Kidney (tissue), 14 donors: ENCODE measurements around the gene LHX5. TPM values are rescaled to one million over a fixed set of nuclear protein-coding genes. Genes with fewer than 3 reads are reported as not detected.

Source experiments
- DNase-seq, 5 donors: peaks; one replicate each; pipeline ENCODE4 v3.0.0-alpha.2; 2013 to 2020
- FAIRE-seq: peaks from 2 replicates; lab custom pipeline; 2012; peaks lifted over from hg19 to GRCh38; lab: Jason Lieb, UNC
- H3K27ac ChIP-seq, 2 donors: one replicate each; pipeline ENCODE4 v1.7.0; 2013; ENCODE audit warnings: low read depth in 2 of 2, low read length in 2 of 2, inconsistent platforms in 1 of 2
- H3K27me3 ChIP-seq: one replicate; pipeline ENCODE4 v1.7.1; 2013; ENCODE audit warnings: low read length, inconsistent platforms; ENCODE audit not compliant: control insufficient read depth, insufficient read depth
- H3K36me3 ChIP-seq, 3 donors: one replicate each; pipeline versions ENCODE4 v1.7.0 to v1.7.1; 2013; ENCODE audit warnings: low read length in 3 of 3, control low read depth in 1 of 3, inconsistent platforms in 1 of 3; ENCODE audit not compliant: insufficient read depth in 3 of 3, control insufficient read depth in 2 of 3
- H3K4me1 ChIP-seq, 3 donors: one replicate each; pipeline versions ENCODE4 v1.7.0 to v1.7.1; 2013; ENCODE audit warnings: low read length in 3 of 3, inconsistent platforms in 1 of 3, low read depth in 1 of 3; ENCODE audit not compliant: control insufficient read depth in 2 of 3, insufficient read depth in 2 of 3
- H3K4me3 ChIP-seq, 3 donors: one replicate each; pipeline versions ENCODE4 v1.7.0 to v1.8.1; 2013; ENCODE audit warnings: low read length in 3 of 3, control low read depth in 1 of 3, inconsistent platforms in 1 of 3
- H3K9ac ChIP-seq, 3 donors: one replicate each; pipeline versions ENCODE4 v1.7.0 to v1.7.1; 2013; ENCODE audit warnings: low read length in 3 of 3, control low read depth in 1 of 3, inconsistent platforms in 1 of 3
- H3K9me3 ChIP-seq, 3 donors: one replicate each; pipeline versions ENCODE4 v1.7.0 to v1.7.1; 2013; ENCODE audit warnings: low read length in 3 of 3, control low read depth in 1 of 3, inconsistent platforms in 1 of 3; ENCODE audit not compliant: control insufficient read depth in 2 of 3, insufficient read depth in 1 of 3
- intact Hi-C: fragments of 100-400 bp; cut with DNase I; formaldehyde crosslinking; loops from one replicate; pipeline ENCODE4 v1.11.1; 2022
- polyA plus RNA-seq: library from polyadenylated mRNA; stranded (reverse); fragments of 350-450 nt; fragmentation: Illumina TruSeq; extraction: RNeasy Lipid Tissue Mini Kit (QIAGEN cat#74804); gene quantifications from one replicate; pipeline ENCODE4 v1.2.3, GENCODE V29; 2014; ENCODE audit warnings: low read depth, low replicate concordance; ENCODE audit not compliant: insufficient read depth
- total RNA-seq: library from RNA; stranded (reverse); fragmentation: NEBNext Ultra II Directional; extraction: Animal tissue kit (Norgen Biotek cat#: 25700); gene quantifications from one replicate; pipeline ENCODE4 v1.2.1, GENCODE V29; 2021
- TF ChIP-seq, protein P1 (sequence below): IDR thresholded peaks from 3 replicates; pipeline ENCODE4 v1.5.1; 2012; ENCODE audit warnings: mild to moderate bottlenecking, moderate library complexity, borderline replicate concordance; ENCODE audit not compliant: insufficient read depth; ENCODE audit errors: extremely low read depth
- donor health status: control.
- donor health status: control.
- donor health status: control.
- donor health status: control.
- donor health status: control.
- donor health status: DM: yes; HTN: yes; CAD: no.
- donor health status: Normal renal cell carcinoma (clear cell type).

Gene LHX5
- total and polyA plus RNA-seq, 2 donors from 2014 or later: not detected

DNA sequence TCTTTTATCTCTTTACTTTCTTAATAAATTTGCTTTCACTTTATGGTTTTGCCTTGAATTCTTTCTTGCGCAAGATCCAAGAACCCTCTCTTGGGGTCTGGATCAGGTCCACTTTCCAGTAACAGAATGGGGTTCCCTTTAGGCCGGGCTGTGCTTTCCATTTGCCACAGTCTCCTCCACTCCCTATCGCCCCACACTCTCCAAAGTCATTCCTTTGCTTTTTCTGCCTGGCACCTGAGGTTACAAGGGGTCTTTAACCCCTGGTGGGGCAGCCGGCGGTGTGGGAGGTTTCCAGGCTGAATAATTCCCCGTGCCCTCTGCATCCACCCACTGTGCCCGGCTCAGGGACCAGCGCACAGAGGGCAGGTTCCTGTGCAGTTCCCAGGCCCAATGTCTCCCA lies 42.9 kb upstream of the LHX5 start:
- FAIRE-seq (no peak), DNase-seq (no peak)
- TF ChIP-seq, protein P1, sequence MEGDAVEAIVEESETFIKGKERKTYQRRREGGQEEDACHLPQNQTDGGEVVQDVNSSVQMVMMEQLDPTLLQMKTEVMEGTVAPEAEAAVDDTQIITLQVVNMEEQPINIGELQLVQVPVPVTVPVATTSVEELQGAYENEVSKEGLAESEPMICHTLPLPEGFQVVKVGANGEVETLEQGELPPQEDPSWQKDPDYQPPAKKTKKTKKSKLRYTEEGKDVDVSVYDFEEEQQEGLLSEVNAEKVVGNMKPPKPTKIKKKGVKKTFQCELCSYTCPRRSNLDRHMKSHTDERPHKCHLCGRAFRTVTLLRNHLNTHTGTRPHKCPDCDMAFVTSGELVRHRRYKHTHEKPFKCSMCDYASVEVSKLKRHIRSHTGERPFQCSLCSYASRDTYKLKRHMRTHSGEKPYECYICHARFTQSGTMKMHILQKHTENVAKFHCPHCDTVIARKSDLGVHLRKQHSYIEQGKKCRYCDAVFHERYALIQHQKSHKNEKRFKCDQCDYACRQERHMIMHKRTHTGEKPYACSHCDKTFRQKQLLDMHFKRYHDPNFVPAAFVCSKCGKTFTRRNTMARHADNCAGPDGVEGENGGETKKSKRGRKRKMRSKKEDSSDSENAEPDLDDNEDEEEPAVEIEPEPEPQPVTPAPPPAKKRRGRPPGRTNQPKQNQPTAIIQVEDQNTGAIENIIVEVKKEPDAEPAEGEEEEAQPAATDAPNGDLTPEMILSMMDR: no peak
- Histone ChIP-seq H3K9me3 (peaks cover 0 to 6% (median 2%) of the 10 kb centered on the region in 3 donors), H3K9ac (no peak overlapping the region), H3K36me3 (no peaks in the 10 kb centered on the region), H3K27ac (no peak overlapping the region), H3K4me1 (no peaks in the 10 kb centered on the region), H3K4me3 (no peak overlapping the region), H3K27me3 (peaks cover 18% of the 10 kb centered on the region)
- intact Hi-C loops: no loop called here

DNA sequence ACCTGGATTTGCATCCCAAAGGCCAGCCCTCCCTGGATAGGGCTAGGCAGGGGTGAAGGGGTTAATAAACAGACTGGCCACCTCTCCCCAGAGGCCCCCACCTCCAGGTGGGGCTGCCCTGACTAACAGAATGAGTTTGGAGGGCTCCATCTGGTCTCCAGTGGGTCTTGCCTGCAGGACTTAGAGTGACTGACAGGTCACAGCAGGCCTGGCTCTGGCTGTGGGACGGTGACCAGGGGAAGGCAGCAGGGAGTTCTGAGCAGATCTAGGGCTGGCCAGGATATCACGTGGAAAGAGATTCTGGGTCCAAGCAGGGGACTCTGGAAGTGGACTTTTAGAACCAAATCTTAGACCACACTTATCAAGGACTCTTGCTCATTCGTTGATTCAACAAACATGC lies 40.9 kb upstream of the LHX5 start:
- DNase-seq (no peak), FAIRE-seq (no peak)
- H3K9ac ChIP-seq: no peak overlapping the region
- peaks cover 13% of the 10 kb centered on the region for H3K27me3 ChIP-seq
- no peak overlapping the region for H3K27ac ChIP-seq
- peaks cover 0 to 6% (median 2%) of the 10 kb centered on the region in 3 donors for H3K9me3 ChIP-seq
- no peak overlapping the region for H3K4me3 ChIP-seq
- TF ChIP-seq, protein P1: no peak
- H3K36me3 ChIP-seq: no peaks in the 10 kb centered on the region
- intact Hi-C loops: no loop called here
- H3K4me1 ChIP-seq: no peaks in the 10 kb centered on the region

DNA sequence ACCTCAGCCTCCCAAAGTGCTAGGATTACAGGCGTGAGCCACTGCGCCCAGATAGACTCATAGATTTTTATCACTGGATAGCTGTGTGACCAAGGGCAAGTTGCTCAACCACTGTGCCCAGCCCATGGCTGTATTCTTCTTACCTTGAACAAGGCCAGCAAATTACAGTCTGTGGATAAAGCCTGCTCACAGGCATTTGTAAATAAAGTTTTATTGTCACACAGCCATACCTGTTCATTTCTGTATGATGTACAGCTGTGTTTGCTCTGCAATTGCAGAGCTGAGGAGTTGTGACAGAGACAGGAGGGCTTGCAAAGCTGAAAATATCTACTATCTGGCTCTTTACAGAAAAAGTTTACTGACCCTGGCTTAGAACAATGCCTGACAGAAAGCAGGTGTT lies 35.2 kb upstream of the LHX5 start:
- TF ChIP-seq, protein P1: no peak
- intact Hi-C loops: no loop called here
- no peaks in the 10 kb centered on the region for H3K4me1 ChIP-seq
- DNase-seq (no peak), FAIRE-seq (no peak)
- no peaks in the 10 kb centered on the region for H3K9me3 ChIP-seq
- H3K4me3 ChIP-seq: no peak overlapping the region
- H3K27me3 ChIP-seq: no peaks in the 10 kb centered on the region
- no peak overlapping the region for H3K27ac ChIP-seq
- H3K9ac ChIP-seq: no peak overlapping the region
- H3K36me3 ChIP-seq: no peaks in the 10 kb centered on the region

DNA sequence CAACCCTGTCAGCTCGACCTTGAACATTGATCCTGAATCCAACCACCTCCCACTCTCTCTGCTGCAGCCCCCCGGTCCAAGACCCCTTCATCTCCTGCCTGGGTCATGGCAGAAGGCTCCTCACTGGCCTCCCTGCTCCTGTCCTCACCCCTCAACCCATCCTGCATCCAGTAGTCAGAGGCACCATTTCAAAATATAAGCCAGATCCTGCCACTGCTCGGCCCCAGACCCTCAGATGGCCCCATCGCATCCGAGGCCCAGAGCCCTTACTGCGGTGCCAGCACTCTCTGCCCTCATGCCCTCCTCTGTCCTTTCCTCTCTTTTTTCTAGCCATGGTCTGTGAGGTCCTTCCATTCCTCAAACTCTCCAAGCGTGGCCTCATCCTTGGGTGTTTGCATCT lies 34.3 kb upstream of the LHX5 start:
- intact Hi-C loops: no loop called here
- H3K36me3 ChIP-seq: no peaks in the 10 kb centered on the region
- H3K27ac ChIP-seq: no peak overlapping the region
- no peak overlapping the region for H3K9ac ChIP-seq
- H3K9me3 ChIP-seq: no peaks in the 10 kb centered on the region
- DNase-seq (no peak), FAIRE-seq (no peak)
- no peak overlapping the region for H3K4me3 ChIP-seq
- no peaks in the 10 kb centered on the region for H3K4me1 ChIP-seq
- TF ChIP-seq, protein P1: no peak
- no peaks in the 10 kb centered on the region for H3K27me3 ChIP-seq
